ENCODE data around the gene PLPP4.

The PLPP4 gene

DNA sequence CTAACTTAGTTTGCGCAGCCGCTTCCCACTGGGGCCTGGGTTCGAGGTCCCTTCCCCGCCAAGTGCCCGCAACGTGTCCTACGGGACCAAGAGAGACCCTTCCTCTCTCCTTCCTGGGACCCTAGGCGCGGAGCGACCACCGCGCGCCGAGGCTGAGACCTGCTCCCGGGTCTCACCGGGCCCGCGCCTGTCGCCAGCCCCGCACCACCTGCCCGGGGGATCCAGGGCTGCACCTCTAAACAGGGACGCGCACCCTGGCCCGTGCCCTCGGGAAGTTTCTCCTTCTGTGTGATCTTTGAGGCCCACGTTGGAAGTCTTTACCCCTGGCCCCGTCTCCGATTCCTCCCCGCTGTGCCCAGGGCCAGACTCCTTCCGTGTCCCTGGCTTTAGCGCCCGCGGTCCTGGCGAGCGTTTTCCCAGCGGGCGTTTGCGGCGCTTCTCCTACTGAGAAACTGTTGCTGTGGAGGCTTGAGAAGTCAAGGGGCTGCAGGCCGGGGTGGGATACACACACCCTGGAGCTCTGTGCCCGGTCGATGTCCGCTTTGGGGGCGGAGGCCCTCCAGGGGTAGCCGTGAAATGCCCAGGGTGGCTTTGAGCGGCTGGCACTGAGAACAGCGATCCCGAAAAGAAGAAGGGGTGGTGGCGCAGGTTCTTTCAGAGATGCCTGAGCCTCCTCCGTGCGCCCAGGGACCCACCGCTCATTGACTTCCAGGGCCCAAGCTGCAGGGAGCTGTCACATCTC is 575 bp downstream of the PLPP4 start:
- DNase-seq: no peak

- DNase-seq: no peak
Observed at GRCh38 chr10:120458432-120458831, 1.4 kb downstream of the PLPP4 start.

DNA sequence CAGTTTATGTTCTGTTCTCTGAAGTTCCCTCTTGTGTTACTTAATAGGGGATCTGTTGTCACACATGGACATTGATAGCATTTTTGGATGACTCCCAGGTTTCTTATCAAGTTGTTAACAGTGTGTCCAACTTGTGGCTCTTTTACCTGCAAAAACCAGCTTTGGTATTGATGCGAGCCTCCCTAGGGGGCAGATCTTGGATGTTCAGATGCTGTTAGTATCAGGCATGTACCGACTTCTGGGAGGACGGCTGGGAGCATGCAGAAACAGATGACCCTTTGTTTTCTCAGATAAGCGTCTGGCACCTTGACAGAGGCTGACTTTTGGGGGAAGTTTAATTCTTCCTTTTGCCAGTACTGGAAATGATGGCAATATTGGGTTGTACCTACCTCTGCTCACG is 2.2 kb downstream of the PLPP4 start:
- DNase-seq: no peak

- DNase-seq: no peak
Observed at GRCh38 chr10:120460186-120460585, 3.2 kb downstream of the PLPP4 start.

DNA sequence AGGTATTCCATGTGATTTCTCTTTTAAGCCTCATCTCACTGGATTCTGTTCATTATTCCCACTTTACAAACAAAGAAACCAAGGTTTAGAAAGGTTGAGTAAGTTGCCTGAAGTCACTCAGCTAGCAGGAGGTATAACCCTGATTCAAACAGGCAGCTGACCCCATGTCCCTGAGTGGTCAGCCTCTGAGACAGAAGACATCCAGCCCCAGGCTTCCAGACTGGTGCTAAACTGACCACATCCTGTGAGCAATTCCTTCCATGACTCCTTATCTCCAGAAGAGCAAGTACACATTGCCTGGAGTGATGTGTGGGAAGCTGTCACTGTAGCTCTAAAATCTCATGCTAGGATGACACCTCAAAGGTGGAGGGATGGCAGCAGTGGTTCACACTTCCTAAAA is 3.7 kb downstream of the PLPP4 start:
- DNase-seq: no peak

GRCh38 chr10:120462018-120462682 is 5.1 kb downstream of the PLPP4 start:
- no peak for DNase-seq

DNA sequence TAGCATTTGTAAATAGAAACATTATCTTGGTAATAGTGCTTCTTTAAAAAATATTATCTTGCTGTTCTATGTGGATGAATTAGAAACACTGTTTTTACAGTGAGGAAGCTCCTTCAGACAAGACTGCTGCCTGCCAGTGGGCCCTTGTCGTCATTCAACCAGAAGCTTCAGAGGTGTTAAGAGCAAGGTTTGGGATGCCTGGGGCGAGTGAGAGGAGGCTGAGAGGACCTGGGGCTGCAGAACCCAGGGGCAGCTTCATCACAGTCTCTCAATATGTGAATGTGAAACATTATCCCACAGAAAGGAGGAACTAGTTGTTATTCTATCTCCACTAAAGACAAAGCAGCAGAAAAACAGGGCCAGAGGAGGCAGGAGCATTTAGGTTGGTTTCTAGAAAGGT is 8.1 kb downstream of the PLPP4 start:
- DNase-seq: no peak

GRCh38 chr10:120466006-120466405 is 9.0 kb downstream of the PLPP4 start:
- no peak for DNase-seq

DNA sequence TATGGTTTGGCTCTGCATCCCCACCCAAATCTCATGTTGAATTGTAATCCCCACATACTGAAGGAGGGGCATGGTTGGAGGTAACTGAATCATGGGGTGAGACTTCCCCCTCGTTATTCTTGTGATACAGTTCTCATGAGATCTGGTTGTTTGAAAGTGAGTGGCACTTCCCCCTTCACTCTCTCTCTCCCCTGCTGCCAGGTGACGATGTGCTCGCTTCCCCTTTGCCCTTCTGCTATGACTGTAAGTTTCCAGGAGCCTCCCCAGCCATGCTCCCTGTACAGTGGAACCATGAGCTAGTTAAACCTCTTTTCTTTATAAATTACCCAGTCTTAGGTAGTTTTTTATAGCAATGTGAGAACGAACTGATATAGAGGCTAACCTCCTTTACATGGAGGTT is 16.6 kb downstream of the PLPP4 start:
- DNase-seq: no peak

GRCh38 chr10:120474956-120475355 is 17.9 kb downstream of the PLPP4 start:
- DNase-seq: no peak

DNA sequence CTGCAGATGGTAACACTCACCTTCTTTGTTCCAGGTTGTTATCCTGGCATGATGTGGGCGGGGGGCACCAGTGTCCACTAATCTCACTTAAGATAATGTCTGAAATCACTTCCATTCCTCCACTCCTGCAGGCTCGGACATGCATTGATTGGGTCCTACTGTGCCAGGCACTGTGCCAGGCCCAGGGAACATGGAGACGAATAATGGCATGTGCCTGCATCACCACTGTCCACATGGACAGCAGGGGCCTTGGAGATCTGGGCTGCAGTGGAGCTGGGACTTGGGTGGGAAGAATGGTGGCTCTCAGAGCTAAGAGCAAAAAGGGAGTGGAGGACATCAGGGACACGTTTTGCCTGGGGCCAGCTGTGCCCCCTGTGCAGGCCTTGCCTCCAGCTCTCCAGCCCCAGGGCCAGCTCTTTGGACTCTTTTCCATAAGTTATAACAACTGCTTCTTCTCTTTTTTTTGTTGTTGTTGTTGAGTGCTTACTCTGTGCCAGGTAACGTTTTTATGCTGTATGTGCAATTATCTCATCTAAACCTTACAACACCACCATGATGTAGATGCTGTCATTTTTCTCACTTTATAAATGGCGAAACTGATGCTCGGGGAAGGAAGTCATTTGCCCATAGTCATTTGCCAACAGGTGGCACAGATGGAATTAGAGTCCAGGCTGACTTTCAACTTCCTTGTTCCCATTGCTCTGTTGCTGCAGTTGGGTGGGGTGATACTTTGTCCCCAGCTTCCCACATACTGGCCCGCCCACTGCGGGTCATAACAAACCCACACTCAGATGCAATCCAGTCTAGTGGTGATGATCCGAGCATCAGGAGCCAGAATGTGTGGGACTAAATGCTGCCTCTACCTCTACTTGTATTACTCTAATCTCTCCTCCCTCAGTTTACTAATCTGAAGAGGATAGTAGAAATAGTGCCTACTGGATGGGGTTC is 19.1 kb downstream of the PLPP4 start:
- no peak for DNase-seq

DNA sequence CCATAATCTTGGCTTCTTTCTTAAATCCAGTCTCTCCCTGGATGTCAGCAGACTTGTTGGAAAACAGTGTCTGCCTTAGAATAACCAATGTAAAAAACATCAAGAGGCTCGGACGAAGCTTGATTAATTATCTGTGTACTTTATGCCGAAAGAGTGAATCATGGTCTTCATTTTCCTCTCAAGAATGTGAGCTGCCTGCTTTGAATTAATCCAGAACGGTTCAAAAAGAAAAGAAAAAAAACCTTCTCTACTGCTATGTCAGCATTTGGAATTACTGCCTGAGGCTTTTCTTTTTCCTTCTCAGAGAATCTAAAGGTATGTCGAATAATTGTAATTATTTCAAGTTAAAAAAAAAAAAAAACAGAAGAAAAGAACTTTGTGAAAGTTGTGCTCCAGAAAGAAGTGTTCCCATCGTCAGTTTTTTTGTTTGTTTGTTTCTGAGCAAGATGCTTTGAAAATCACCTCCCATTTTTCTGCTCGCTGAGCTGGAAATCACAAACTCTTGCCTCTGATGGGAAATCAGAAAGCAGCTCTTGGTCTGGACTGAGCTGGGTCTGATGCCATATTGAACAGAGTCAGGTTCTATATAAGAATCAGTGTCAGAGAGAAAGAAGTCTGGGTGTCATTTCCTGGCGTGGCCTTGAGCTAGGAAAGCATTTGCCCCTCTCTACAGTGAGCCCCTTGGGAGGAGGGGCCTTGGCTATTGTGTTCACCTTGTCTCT is 20.2 kb downstream of the PLPP4 start:
- DNase-seq: no peak

DNA sequence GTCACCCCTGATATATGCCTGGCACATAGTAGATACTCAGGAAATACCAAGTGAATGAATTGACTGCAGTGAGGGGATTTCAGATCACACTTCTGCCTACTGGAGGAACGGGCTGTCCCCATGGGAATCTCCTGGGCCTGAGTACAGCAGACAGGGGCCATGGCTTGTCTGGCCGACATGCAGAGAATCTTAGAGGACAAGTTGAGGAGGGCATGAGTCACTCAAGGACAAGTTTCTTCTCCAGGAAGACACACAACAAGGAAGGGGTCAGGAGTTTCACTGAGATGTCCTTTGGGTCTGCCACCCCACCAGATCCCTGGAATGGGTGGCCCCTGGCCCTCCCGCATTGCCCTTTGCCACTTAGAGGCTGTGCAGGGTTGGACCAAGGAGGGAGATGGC is 20.7 kb downstream of the PLPP4 start:
- DNase-seq: no peak

- no peak for DNase-seq
Observed at GRCh38 chr10:120478386-120478785, 21.4 kb downstream of the PLPP4 start.

DNA sequence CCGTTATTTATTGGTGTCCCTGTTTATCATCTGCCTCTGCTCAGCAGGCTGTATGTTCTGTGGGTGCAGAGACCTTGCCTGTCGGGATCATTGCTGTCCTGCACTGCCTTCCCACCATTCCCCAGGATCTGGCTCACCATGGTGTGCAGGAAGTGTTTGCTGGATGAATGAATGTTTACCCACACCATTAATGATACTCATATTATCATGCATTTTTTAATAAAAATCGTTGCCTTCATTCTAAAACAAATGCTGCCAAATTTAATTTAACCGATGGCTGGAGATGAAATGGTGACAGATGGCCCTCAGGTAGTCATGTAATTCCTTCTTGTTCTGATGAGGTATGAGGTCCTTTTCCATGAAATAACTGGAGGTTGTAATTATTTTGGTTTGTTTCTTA is 22.5 kb downstream of the PLPP4 start:
- no peak for DNase-seq

DNA sequence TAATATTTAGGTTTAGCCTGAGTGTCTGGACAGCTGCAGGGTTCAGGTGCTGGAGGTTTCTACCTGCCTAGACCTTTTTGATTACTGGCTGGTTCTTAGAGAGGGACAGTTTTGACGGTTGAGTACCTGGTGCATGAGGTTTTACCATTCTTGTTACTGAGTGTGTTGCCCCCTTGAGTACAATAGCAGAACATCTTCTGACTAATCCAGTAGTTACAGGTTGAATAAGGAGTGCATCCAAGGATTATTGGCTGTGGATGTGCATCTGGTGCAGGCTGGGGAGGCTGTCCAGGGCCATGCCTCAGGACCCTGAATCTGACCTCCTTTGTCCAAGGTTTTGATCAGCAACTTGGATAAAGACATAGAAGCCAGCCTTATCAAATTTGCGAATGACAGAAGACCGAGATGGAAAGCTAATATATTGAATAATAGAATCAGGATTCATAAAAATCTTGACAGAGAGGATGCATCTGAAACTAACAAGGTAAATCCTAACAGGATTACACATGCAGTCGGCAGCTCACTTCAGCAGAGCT is 23.1 kb downstream of the PLPP4 start:
- DNase-seq: no peak

- DNase-seq: no peak
Observed at GRCh38 chr10:120480848-120481247, 23.8 kb downstream of the PLPP4 start.

DNA sequence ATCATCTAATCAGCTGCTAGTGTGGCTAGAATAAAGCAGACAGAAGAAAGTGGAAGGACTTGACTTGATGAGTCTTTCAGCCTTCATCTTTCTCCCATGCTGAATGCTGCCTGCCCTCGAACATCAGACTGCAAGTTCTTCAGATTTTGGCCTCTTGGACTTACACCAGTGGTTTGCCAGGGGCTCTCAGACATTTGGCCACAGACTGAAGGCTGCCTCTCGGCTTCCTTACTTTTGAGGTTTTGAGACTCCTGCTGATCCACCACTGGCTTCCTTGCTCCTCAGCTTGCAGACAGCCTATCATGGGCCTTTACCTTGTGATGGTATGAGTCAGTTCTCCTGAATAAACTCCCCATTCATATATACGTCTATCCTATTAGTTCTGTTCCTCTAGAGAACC is 26.0 kb downstream of the PLPP4 start:
- no peak for DNase-seq

GRCh38 chr10:120483651-120484301 is 26.7 kb downstream of the PLPP4 start:
- DNase-seq: no peak

DNA sequence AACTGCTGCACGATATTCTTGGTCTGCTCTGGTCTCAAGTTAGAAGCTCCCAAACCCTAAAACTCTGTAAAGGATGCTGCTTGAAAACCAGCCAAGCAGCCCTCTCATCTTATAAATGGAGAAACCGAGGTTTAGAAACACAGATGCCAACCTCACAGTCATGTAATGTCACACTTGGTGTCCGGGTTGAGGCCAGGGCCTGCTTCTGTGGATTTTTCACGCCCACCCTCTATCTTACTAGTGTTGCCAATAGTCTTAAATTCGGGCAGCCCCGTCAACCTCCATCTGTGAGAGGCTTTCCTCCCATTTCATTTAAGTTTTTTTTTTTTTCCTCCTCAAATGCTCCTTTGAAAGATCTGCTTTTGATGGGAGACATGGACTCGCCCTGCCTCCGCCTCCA is 28.9 kb downstream of the PLPP4 start:
- DNase-seq: no peak

- no peak for DNase-seq
Observed at GRCh38 chr10:120486671-120487205, 29.7 kb downstream of the PLPP4 start.

DNA sequence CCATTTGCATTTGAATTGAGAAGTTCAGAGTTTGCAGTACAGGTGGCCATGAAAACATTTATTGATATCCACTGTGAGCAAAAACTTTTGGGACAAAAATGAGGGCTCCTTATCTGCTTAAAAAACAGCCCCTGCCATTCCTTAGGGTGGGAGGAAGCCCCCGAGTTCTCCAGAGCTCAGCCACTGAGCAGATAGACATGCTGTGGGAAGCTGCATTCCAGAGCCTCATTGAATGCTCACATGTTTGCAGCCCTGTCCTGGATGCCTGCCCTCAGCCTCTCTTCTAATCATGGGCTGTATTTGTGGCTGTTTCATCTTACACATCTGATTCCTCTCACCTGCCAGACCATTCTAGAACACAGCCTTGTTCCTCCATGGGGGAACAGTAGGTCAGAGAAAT is 33.3 kb downstream of the PLPP4 start:
- no peak for DNase-seq

Data from DMS53 (cell line).